A673 (cell line): Measurements from ENCODE around the gene CAGE1. TPM values are rescaled to one million over a fixed set of nuclear protein-coding genes. Genes with fewer than 3 reads are reported as not detected.

Experiments
- BruUV-seq: library from RNA; stranded (reverse); fragments of 400-500 nt; replicated peaks from 2 replicates; lab custom pipeline; 2021; lab: Mats Ljungman, UMichigan
- CTCF ChIA-PET: fragments of 300-600 bp; sonication (Branson Sonifier 250); formaldehyde crosslinking; loops from one replicate; lab custom pipeline; 2022; ENCODE audit warnings: antibody characterized with exemption; lab: Charles Lee
- POLR2A ChIA-PET: fragments of 300-600 bp; sonication (Branson Sonifier 250); formaldehyde crosslinking; loops from one replicate; lab custom pipeline; 2022; ENCODE audit warnings: antibody characterized with exemption; ENCODE audit not compliant: low non-redundant PET; lab: Charles Lee
- DNase-seq: peaks from one replicate; pipeline ENCODE4 v3.0.0-alpha.2; 2015; ENCODE audit warnings: low spot score
- H3K27ac ChIP-seq: fragments of 200-600 bp; sonication (generic); 2 replicates; pipeline ENCODE4 v1.5.1; 2016; ENCODE audit warnings: mixed run types, low read depth, mild to moderate bottlenecking, mixed read lengths, antibody characterized with exemption, low read length; ENCODE audit not compliant: poor library complexity, severe bottlenecking
- H3K27me3 ChIP-seq: fragments of 200-600 bp; sonication (generic); replicated peaks from 2 replicates; pipeline ENCODE4 v1.6.1; 2017; ENCODE audit warnings: mixed run types, low read depth, mild to moderate bottlenecking, mixed read lengths, antibody characterized with exemption, low read length; ENCODE audit not compliant: insufficient read depth, poor library complexity
- H3K36me3 ChIP-seq: fragments of 200-600 bp; sonication (generic); 2 replicates; pipeline ENCODE4 v1.6.1; 2016; ENCODE audit warnings: mixed run types, mild to moderate bottlenecking, mixed read lengths, antibody characterized with exemption, low read length; ENCODE audit not compliant: insufficient read depth, poor library complexity, severe bottlenecking
- H3K4me1 ChIP-seq: fragments of 200-600 bp; sonication (generic); 2 replicates; pipeline ENCODE4 v1.6.1; 2017; ENCODE audit warnings: mixed run types, mild to moderate bottlenecking, mixed read lengths, antibody characterized with exemption, low read length; ENCODE audit not compliant: insufficient read depth, poor library complexity, severe bottlenecking
- H3K4me3 ChIP-seq: fragments of 200-600 bp; sonication (generic); 2 replicates; pipeline ENCODE4 v1.5.1; 2016; ENCODE audit warnings: low read depth, mixed run types, mild to moderate bottlenecking, mixed read lengths, low read length; ENCODE audit not compliant: poor library complexity, severe bottlenecking
- H3K9me3 ChIP-seq: fragments of 200-600 bp; sonication (generic); 2 replicates; pipeline ENCODE4 v1.6.1; 2016; ENCODE audit warnings: mixed run types, low read depth, mild to moderate bottlenecking, mixed read lengths, antibody characterized with exemption, low read length; ENCODE audit not compliant: poor library complexity, severe bottlenecking
- CTCF ChIP-seq: fragments of 300-800, 200-600 bp; sonication (generic); conservative IDR thresholded peaks from 2 replicates; pipeline ENCODE4 v1.5.1; 2017; ENCODE audit warnings: low read depth, mild to moderate bottlenecking, antibody characterized with exemption, low read length, moderate library complexity, mixed read lengths
- EZH2 ChIP-seq: fragments of 200-600 bp; sonication (generic); IDR thresholded peaks from 2 replicates; pipeline ENCODE4 v1.6.1; 2017; ENCODE audit warnings: borderline replicate concordance, low read depth, mild to moderate bottlenecking, mixed read lengths, antibody characterized with exemption, low read length; ENCODE audit not compliant: poor library complexity, severe bottlenecking
- intact Hi-C: fragments of 100-400 bp; cut with micrococcal nuclease; formaldehyde crosslinking; loops from one replicate; pipeline ENCODE4 v1.10.0; 2022; ENCODE audit not compliant: unreplicated experiment
- total RNA-seq: library from RNA; stranded (reverse); gene quantifications from 2 replicates; pipeline ENCODE4 v1.2.3, GENCODE V29; 2021

CAGE1 gene
- total RNA-seq, 1 experiment from 2014 or later: 0.19 TPM

- intact Hi-C loops: no loop called here
- Histone ChIP-seq H3K9me3 (no peaks in the 10 kb centered on the region), H3K27me3 (no peaks in the 10 kb centered on the region), H3K4me3 (no peak overlapping the region), H3K36me3 (no peaks in the 10 kb centered on the region), H3K4me1 (no peaks in the 10 kb centered on the region), H3K27ac (no peak overlapping the region)
- no TSS peak for BruUV-seq
- TF ChIP-seq CTCF: no peak
- TF ChIP-seq EZH2: no peak
- ChIA-PET CTCF (no interaction called here), POLR2A (no interaction called here)
- no peak for DNase-seq
Observed at GRCh38 chr6:7331452-7331851, 58.1 kb downstream of the CAGE1 start.

- ChIA-PET POLR2A (no interaction called here), CTCF (no interaction called here)
- no peak for DNase-seq
- Histone ChIP-seq H3K4me3 (no peak overlapping the region), H3K4me1 (no peaks in the 10 kb centered on the region), H3K27ac (no peak overlapping the region), H3K9me3 (no peaks in the 10 kb centered on the region), H3K27me3 (no peaks in the 10 kb centered on the region), H3K36me3 (no peaks in the 10 kb centered on the region)
- TF ChIP-seq CTCF (no peak), EZH2 (no peak)
- intact Hi-C loops: no loop called here
- BruUV-seq: no TSS peak
Observed at GRCh38 chr6:7328243-7328642, 61.3 kb downstream of the CAGE1 start.

DNA sequence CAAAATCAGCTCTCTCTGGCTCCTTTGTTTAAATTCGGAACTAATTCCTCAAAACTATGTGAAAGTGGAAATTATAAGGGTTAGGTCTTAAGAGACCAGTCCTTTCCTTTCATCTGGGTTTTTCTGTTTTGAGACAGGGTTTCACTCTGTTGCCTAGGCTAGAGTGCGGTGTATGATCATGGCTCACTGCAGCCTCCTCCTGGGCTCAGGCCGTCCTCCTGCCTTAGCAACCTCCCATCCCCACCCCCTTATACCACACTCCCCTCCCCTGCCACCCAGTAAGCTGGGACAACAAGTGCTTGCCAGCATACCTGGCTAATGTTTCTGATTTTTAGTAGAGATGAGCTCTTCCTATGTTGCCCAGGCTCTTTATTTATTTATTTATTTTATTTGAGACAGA is 63.8 kb downstream of the CAGE1 start:
- CTCF ChIA-PET: no interaction called here
- BruUV-seq: no TSS peak
- intact Hi-C loops: no loop called here
- no peak for TF ChIP-seq CTCF
- no peak for TF ChIP-seq EZH2
- no peak overlapping the region for H3K4me3 ChIP-seq
- no peaks in the 10 kb centered on the region for H3K27me3 ChIP-seq
- DNase-seq: no peak
- H3K9me3 ChIP-seq: no peaks in the 10 kb centered on the region
- H3K27ac ChIP-seq: no peak overlapping the region
- no peaks in the 10 kb centered on the region for H3K36me3 ChIP-seq
- H3K4me1 ChIP-seq: no peaks in the 10 kb centered on the region
- POLR2A ChIA-PET: no interaction called here
